ENCODE data around the gene CYP2D6.
"Not testable (repeated sequence)": the region's sequence is repeated elsewhere in the genome, so short reads cannot be mapped to it uniquely, and the experiment has no call there.

Gene CYP2D6

DNA sequence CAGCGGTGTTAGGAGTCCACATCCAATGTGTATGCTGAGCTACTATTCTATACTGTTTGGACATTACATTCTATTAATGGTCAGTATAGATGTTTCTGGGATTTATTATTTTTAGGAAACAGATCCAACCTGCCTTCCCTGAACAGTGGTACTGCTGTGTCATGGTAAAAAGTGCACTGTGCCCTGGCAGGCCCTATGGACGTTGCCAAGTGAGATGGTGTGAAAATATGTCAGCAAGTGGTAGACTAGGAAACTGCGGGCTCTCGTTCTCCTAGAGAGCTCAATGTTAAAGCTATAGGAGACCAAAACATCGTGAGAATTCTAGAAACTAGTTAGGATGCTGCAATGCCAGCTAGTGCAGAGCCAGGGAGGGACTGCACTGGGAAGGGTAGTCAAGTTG lies 26.0 kb upstream of the CYP2D6 start:
- DNase-seq, result no peak

DNA sequence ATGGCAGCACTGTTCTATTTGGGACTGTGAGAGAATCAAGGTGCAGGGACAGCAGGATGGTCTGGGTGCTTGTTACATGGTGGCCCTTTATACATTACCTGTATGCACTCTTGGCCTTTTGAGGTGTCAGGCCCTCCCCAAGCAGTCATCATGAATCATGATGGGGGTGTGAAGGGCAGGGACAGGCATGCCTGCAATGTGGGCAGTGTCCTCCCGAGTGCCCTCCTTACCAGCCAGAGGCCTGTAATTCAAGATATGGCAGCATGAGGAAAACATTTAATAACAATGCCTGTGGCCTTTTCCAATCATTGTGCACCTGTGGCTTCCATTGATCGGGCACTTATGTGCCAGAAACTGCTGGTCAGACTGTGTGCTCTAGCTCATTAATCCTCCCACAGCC lies 25.5 kb upstream of the CYP2D6 start:
- no peak for DNase-seq

DNA sequence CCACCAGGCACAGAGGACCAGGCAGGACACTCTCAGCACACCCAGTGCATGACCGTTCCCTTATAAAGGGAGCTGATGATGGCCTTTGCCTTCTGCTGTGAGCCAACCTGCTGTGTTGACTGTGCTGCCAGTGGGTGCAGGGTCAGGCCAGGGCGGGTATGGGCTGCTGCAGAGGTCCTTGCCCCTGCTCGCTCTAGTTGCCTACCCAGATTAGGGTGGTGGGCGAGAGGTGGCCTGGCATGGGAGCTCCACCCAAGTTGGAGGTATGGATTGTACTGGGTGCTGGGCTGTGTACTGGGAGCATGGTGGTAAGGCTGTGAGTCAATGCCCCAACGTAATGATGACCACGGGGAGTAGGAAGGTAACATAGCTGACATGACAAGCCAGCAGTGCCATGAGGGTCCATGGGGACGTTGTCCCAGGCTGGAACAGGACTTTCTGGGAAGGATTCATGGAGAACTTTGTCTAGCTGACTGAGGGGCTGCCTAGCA lies 24.5 kb upstream of the CYP2D6 start:
- no peak for DNase-seq

DNA sequence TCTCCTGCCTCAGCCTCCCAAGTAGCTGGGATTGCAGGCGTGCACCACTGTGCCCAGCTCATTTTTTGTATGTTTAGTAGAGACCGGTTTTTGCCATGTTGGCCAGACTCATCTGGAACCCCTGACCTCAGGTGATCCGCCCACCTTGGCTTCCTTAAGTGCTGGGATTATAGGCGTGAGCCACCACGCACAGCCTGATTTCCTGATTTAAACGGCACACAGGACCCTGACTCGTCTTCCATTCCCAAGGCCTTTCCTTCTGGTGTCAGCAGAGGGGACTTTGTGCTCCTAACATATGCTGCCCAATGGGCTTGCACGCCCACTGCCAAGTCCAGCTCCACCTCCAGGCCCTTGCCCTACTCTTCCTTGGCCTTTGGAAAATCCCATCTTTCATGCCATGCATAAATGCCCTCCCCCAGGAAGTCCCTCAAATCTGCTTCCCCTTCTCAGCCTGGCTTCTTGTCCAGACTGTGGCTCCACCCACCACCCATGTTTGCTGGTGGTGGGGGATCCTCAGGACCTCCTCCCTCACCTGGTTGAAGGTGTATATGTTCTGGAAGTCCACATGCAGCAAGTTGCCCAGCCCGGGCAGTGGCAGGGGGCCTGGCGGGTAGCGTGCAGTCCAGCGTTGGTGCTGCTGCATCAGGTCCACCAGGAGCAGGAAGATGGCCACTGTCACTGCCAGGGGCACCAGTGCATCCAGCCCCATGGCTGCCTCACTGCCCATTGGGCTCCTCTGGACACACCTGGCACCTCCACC lies 23.9 kb upstream of the CYP2D6 start:
- DNase-seq, result no peak

DNA sequence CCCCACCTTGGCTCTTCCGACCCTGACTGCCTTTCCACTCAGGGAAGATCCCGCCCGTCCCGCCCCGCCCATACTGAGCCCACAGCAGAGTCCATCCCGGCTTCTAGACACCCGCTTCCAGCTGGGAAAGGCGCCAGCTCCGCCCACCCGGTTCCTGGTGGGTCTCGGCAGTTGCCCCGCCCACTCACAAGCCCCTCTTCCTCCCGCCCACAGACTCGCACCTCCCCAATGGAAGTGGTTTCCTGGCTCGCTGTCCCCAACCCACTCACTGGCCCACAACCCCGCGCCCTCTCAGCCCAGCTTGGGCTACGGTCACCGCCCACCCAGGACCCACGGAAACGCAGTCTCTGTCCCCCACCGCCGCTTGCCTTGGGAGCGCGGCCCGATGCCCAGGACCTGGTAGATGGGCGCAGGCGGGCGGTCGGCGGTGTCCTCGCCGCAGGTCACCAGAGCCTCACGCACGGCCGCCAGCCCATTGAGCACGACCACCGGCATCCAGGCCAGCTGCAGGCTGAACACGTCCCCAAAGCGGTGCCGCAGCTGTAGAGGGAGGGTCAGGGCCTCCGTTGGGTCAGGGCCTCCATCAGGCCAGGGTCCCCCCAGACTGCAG lies 22.2 kb upstream of the CYP2D6 start:
- no peak for DNase-seq

DNA sequence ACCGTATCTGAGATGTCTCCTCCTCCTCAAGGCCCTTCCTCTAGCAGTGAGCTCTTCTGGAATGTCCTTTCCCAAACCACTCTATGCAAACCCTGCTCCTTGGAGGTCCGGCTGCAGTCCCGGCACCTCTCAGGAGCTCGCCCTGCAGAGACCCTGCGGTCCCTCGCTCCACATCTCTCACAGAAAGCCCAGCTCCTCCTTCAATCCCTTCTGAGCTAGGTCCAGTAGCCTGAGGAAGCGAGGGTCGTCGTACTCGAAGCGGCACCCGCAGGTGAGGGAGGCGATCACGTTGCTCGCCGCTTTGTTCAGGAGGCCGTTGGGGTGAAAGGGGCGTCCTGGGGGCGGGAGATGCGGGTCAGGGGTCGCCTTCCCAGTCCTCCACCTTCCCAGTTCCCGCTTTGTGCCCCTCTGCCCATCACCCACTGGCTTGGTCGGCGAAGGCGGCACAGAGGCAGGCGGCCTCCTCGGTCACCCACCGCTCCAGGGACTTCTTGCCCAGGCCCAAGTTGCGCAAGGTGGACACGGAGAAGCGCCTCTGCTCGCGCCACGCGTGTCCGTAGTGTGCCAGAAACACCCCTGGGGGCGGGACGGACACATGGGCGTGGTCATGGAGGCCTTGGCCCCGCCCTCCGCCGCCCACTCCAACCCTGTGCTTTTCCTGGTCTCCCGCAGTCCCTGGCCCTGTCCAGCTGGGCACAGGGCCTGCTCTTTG lies 21.5 kb upstream of the CYP2D6 start:
- no peak for DNase-seq

DNA sequence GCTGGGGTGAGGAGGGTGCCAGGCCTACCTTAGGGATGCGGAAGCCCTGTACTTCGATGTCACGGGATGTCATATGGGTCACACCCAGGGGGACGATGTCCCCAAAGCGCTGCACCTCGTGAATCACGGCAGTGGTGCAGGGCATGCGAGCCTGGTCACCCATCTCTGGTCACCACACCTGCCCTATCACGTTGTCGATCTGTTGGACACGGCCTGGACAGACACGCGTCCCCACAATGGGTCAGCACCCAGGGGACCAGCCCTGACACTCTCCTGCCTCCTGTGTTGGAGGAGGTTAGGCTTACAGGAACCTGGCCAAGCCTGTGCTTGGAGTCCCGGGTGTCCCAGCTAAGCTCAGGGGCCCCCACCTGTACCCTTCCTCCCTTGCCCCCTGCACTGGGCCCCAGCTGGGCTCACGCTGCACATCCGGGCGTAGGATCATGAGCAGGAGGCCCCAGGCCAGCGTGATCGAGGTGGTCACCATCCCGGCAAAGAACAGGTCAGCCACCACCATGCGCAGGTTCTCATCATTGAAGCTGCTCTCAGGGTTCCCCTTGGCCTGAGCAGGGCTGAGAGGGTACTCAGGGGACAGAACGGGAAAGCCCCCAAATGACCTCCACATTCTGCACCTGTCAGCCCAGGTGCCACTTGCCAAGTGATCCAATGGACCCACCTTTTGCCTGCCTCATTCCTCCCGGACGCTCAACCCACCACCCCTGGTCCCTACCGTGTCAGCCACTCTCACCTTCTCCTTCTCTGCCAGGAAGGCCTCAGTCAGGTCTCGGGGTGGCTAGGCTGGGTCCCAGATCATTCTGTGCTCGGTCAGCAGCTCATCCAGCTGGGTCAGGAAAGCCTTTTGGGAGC lies 20.3 kb upstream of the CYP2D6 start:
- DNase-seq, result no peak

DNA sequence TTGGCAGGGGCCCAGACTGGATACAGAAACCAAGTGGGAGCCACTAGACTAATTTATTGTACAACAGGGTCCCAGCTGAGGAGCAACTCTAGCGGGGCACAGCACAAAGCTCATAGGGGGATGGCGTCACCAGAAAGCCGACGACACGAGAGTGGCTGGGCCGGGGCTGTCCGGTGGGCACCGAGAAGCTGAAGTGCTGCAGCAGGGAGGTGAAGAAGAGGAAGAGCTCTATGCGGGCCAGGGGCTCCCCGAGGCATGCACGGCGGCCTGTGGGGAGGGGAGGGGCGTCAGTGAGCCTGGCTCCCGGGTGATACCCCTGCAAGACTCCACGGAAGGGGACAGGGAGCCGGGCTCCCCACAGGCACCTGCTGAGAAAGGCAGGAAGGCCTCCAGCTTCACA lies 19.2 kb upstream of the CYP2D6 start:
- not testable (repeated sequence) for DNase-seq

DNA sequence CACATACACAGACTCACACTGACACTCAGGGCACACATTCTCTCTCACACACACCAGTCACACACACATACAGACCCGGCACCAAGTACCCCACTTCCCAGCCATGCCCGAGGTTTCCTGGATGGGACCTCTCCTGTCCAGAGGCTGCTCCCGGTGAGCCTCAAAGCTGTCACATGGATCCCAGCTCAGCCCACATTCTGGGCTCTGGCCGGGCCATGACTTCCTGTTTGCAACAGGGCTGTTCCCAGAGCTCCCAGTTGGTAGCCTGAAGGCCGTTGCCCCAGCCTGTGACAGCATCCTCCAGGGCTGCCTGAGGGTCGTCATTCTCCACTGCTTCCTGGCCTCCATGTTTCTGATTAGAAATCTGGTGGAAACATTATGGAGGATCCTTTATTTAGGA lies 14.6 kb upstream of the CYP2D6 start:
- DNase-seq, result no peak

DNA sequence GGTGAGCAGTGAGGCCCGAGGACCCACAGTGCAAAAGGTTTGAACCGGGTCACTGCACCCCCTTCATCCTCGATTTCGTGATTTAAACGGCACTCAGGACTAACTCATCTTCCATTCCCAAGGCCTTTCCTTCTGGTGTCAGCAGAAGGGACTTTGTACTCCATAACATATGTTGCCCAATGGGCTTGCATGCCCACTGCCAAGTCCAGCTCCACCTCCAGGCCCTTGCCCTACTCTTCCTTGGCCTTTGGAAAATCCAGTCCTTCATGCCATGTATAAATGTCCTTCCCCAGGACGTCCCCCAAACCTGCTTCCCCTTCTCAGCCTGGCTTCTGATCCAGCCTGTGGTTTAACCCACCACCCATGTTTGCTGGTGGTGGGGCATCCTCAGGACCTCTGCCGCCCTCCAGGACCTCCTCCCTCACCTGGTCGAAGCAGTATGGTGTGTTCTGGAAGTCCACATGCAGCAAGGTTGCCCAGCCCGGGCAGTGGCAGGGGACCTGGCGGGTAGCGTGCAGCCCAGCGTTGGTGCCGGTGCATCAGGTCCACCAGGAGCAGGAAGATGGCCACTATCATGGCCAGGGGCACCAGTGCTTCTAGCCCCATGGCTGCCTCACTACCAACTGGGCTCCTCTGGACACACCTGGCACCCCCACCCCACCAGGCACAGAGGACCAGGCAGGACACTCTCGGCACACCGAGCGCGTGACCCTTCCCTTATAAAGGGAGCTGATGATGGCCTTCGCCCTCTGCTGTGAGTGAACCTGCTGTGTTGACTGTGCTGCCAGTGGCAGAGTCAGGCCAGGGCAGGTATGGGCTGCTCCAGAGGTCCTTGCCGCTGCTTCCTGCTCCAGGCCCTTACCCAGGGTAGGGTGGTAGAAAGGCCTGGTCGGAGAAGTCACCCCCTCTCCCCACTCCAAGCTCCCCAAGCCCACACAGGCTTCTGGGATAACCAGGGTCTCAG lies 13.5 kb upstream of the CYP2D6 start:
- DNase-seq, result not testable (repeated sequence)

DNA sequence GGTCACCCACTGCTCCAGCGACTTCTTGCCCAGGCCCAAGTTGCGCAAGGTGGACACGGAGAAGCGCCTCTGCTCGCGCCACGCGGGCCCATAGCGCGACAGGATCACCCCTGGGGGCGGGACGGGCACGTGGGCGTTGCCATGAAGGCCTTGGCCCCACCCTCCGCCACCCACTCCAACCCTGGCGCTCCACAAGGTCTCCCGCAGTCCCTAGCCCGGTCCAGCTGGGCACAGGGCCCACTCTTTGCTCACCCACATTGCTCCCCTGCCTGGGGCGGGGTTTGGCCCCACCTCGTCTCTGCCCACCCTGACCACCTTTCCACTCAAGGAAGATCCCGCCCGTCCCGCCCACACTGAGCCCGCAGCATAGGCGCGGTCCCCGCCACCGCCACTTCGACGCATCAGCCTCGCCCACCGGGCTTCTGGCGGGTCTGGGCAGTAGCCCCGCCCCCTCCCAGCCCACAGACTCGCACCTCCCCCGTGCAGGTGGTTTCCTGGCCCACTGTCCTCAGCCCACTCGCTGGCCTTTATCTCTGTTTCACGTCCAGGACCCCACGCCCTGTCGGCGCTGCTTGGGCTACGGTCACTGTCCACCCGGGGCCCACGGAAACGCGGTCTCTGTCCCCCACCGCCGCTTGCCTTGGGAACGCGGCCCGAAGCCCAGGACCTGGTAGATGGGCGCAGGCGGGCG lies 12.3 kb upstream of the CYP2D6 start:
- no peak for DNase-seq

DNA sequence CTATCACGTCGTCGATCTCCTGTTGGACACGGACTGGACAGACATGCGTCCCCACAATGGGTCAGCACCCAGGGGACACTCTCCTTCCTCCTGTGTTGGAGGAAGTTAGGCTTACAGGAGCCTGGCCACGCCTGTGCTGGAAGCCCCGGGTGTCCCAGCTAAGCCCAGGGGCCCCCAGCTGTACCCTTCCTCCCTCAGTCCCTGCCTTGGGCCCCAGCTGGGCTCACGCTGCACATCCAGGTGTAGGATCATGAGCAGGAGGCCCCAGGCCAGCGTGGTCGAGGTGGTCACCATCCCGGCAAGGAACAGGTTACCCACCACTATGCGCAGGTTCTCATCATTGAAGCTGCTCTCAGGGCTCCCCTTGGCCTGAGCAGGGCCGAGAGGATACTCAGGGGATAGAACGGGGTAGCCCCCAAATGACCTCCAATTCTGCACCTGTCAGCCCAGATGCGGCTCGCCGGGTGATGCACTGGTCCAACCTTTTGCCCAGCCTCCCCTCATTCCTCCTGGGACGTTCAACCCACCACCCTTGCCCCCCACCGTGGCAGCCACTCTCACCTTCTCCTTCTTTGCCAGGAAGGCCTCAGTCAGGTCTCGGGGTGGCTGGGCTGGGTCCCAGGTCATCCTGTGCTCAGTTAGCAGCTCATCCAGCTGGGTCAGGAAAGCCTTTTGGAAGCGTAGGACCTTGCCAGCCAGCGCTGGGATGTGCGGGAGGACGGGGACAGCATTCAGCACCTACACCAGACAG lies 10.9 kb upstream of the CYP2D6 start:
- not testable (repeated sequence) for DNase-seq

DNA sequence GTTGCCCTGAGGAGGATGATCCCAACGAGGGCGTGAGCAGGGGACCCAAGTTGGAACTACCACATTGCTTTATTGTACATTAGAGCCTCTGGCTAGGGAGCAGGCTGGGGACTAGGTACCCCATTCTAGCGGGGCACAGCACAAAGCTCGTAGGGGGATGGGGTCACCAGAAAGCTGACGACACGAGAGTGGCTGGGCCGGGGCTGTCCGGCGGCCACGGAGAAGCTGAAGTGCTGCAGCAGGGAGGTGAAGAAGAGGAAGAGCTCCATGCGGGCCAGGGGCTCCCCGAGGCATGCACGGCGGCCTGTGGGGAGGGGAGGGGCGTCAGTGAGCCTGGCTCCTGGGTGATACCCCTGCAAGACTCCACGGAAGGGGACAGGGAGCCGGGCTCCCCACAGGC lies 9.5 kb upstream of the CYP2D6 start:
- not testable (repeated sequence) for DNase-seq

DNA sequence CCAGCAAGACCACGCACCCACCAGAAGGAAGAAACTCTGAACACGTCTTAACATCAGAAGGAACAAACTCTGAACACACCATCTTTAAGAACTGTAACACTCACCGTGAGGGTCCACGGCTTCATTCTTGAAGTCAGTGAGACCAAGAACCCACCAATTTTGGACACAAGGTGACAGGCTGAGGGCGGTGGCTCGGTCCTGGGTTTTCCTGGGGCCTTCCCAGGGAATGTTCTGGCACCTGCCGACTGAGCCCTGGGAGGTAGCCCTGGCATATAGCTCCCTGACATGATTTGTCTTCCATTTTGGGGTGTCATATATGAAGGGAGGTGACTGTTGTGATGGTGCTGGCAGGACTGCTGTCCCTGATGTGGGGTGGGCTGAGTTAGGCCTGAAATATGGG lies 8.9 kb upstream of the CYP2D6 start:
- DNase-seq, result not testable (repeated sequence)

DNA sequence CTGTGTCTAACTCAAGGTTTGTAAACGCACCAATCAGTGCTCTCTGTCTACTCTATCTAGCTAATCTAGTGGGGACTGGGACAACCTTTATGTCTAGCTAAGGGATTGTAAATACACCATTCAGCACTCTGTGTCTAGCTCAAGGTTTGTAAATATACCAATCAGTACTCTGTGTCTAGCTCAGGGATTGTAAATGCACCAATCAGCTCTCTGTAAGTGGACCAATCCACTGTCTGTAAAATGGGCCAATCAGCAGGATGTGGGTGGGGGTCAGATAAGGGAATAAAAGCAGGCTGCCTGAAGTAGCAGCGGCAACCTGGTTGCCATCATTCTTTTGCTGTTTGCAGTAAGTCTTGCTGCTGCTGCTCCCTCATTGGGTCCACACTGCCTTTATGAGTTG lies 8.4 kb upstream of the CYP2D6 start:
- no peak for DNase-seq

DNA sequence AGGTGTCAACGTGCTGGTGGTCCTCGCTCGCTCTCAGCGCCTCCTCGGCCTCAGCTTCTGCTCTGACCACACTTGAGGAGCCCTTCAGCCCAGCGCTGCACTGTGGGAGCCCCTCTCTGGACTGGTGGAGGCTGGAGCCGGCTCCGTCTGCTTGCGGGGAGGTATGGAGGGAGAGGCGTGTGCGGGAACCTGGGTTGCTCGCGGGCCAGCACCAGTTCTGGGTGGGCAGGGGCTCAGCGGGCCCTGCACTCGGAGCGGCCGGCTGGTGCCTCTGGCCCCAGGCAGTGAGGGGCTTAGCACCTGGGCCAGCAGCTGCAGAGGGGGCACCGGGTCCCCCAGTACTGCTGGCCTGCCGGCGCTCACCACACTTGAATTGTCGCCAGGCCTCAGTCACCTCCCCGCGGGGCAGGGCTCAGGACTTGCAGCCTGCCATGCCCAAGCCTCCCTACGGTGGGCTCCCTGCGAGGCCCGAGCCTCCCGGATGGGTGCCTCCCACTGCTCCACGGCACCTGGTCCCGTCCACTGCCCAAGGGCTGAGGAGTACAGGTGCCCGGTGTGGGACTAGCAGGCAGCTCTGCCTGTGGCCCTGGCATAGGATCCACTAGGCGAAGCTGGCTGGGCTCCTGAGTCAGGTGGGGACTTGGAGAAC lies 7.6 kb upstream of the CYP2D6 start:
- DNase-seq, result no peak

DNA sequence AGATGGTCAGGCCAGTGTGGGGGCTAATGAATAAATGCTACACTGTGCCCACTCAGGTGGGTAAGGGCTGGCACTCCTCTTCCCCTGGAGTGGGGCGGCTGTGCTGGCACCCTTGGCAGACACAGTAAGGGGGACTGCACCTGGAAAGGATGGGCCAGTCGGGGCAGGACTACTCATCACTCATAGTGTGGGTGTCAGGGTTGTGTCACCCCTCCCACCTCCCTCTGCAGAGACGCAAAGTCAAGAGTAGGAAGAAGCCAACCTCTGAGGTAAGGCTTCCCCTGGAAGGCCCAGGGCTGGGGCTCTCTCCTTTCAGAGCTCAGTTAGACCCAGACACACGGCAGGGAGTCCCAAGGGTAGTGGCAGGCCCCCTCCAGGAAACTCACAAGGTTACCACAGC lies 5.1 kb upstream of the CYP2D6 start:
- not testable (repeated sequence) for DNase-seq

DNA sequence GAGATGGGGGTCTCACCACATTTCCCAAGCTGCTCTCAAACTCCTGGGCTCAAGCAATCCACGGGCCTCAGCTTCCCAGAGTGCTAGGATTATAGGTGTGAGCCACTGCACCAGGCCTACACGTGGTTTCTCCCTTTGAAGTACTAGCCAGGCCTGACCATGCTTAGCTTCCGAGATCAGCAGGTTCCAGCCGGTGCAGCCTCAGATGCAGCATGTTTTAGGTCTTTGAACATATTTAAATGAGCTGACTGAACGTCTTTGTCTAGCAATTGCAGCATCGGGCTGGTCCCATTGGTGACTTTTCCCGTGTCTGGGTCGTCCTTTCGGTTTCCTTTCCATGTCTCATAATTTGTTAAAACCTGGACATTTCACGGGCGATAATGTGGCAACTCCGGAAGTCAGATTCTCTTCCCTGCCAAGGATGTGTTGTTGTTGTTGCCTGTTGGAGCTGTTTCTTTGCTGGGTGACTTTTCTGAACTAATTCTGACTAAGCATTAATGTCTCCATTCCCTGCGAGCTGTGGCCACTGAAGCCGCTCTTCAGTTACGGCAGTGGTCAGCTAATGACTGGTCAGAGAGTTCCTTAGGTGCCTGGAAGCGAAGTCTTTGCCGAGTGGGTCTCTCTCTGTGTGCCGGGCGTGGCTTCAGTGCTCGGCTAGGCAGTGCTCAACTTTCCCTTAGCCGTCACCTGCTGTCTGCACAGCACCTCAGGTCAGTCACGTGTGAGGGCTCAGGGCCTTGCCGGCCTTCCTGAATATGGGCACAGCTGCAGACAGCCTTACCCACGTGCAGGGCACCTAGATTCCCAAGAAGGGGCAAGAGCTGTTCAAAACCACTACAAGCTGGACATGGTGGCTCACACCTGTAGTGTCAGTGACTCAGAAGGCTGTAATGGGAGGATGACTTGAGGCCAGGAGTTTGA lies 3.8 kb upstream of the CYP2D6 start:
- no peak for DNase-seq

DNA sequence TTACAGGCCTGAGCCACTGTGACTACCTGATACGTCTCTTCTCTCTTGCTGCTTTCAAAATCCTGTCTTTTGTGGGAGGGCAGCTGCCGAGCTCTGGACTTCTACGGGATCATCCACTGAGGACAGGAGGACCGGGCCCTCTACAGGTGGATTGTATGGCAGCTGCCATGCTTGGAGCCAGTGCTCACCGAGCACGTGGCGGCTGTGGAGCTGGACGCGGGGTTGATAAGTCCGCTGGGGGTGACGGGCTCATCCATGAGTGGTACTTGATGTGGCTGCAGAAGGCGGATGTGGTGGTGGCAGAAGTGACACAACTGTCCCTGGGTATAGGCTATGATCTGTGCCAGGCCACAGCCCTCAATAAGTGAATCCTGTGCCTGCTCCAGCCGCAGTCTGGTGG lies 1.8 kb upstream of the CYP2D6 start:
- no peak for DNase-seq
